Urinary bladder (tissue), 4 donors: ENCODE data around the gene YDJC. TPM values are rescaled to one million over a fixed set of nuclear protein-coding genes. Genes with fewer than 3 reads are reported as not detected.
"Not testable (repeated sequence)": the region's sequence is repeated elsewhere in the genome, so short reads cannot be mapped to it uniquely, and the experiment has no call there.

Experiments used
- DNase-seq: peaks from one replicate; pipeline ENCODE4 v3.0.0-alpha.2; 2015; ENCODE audit errors: extremely low spot score
- H3K27ac ChIP-seq: one replicate; pipeline ENCODE4 v1.5.1; 2013; ENCODE audit warnings: low read depth, mild to moderate bottlenecking, moderate library complexity
- H3K36me3 ChIP-seq: one replicate; pipeline ENCODE4 v1.6.1; 2013; ENCODE audit warnings: mild to moderate bottlenecking, moderate library complexity; ENCODE audit not compliant: insufficient read depth
- H3K4me1 ChIP-seq: one replicate; pipeline ENCODE4 v1.6.1; 2013; ENCODE audit warnings: mild to moderate bottlenecking, moderate library complexity; ENCODE audit not compliant: insufficient read depth
- H3K4me3 ChIP-seq: one replicate; pipeline ENCODE4 v1.5.1; 2013; ENCODE audit warnings: low read depth, low read length
- WGBS: extraction: QIAGEN DNeasy Blood & Tissue Kit; methylation state at CpG from one replicate; pipeline ENCODE4 v1.1.7; 2013; 5-methylcytosine and 5-hydroxymethylcytosine counted together
- polyA plus RNA-seq: library from polyadenylated mRNA; stranded (reverse); fragments of 200-250 nt; gene quantifications from one replicate; pipeline ENCODE4 v1.2.3, GENCODE V29; 2013
- total RNA-seq: library from RNA; depleted of rRNA; stranded (reverse); fragments of >200 nt; gene quantifications from one replicate; pipeline ENCODE4 v1.2.3, GENCODE V29; 2014
- donor health status: healthy with polysubstance abuse.
- donor health status: healthy.

Gene YDJC
- total and polyA plus RNA-seq, 2 donors = 3.7 to 26.4 TPM

GRCh38 chr22:21596356-21597135 lies 33.3 kb downstream of the YDJC start:
- H3K4me1 ChIP-seq, H3K4me3 ChIP-seq, H3K27ac ChIP-seq, DNase-seq, H3K36me3 ChIP-seq: not testable (repeated sequence)
- 96% methylated on average over 13 of the region's 13 CpGs for WGBS

GRCh38 chr22:21594865-21595452 lies 34.9 kb downstream of the YDJC start:
- Histone ChIP-seq H3K4me1 (no peaks in the 10 kb centered on the region), H3K36me3 (peaks cover 4% of the 10 kb centered on the region), H3K27ac (no peak overlapping the region), H3K4me3 (no peak overlapping the region)
- DNase-seq = no peak
- WGBS = 76% methylated on average over 5 of the region's 5 CpGs

GRCh38 chr22:21593406-21594232 lies 36.2 kb downstream of the YDJC start:
- no peak for DNase-seq
- H3K4me3 ChIP-seq = no peak overlapping the region
- no peak overlapping the region for H3K27ac ChIP-seq
- WGBS = 84% methylated on average over 11 of the region's 11 CpGs
- no peaks in the 10 kb centered on the region for H3K4me1 ChIP-seq
- peaks cover 4% of the 10 kb centered on the region for H3K36me3 ChIP-seq

- 84% methylated on average over 3 of the region's 3 CpGs for WGBS
- peaks cover 4% of the 10 kb centered on the region for H3K36me3 ChIP-seq
- no peak overlapping the region for H3K4me3 ChIP-seq
- H3K27ac ChIP-seq = no peak overlapping the region
- no peaks in the 10 kb centered on the region for H3K4me1 ChIP-seq
- DNase-seq = no peak
Measured at GRCh38 chr22:21592422-21592821, 37.4 kb downstream of the YDJC start.

GRCh38 chr22:21591695-21592094 lies 38.1 kb downstream of the YDJC start:
- no peak for DNase-seq
- Histone ChIP-seq H3K4me1 (no peaks in the 10 kb centered on the region), H3K27ac (no peak overlapping the region), H3K4me3 (no peak overlapping the region), H3K36me3 (peaks cover 4% of the 10 kb centered on the region)
- 78% methylated on average over 9 of the region's 9 CpGs for whole genome bisulfite sequencing

- WGBS = 88% methylated on average over 9 of the region's 9 CpGs
- no peak overlapping the region for H3K4me3 ChIP-seq
- no peak overlapping the region for H3K27ac ChIP-seq
- H3K36me3 ChIP-seq = peaks cover 4% of the 10 kb centered on the region
- no peaks in the 10 kb centered on the region for H3K4me1 ChIP-seq
- no peak for DNase-seq
Measured at GRCh38 chr22:21590809-21591641, 38.8 kb downstream of the YDJC start.

- Histone ChIP-seq H3K36me3 (no peaks in the 10 kb centered on the region), H3K27ac (no peak overlapping the region), H3K4me1 (peaks cover 1% of the 10 kb centered on the region), H3K4me3 (no peak overlapping the region)
- 90% methylated on average over 8 of the region's 8 CpGs for WGBS
- DNase-seq = no peak
Measured at GRCh38 chr22:21589396-21589795, 40.4 kb downstream of the YDJC start.

- DNase-seq = no peak
- H3K36me3 ChIP-seq = no peaks in the 10 kb centered on the region
- H3K27ac ChIP-seq = no peak overlapping the region
- peaks cover 4% of the 10 kb centered on the region for H3K4me1 ChIP-seq
- WGBS = 65% methylated on average over 4 of the region's 4 CpGs
- H3K4me3 ChIP-seq = no peak overlapping the region
Measured at GRCh38 chr22:21587803-21588611, 41.8 kb downstream of the YDJC start.

GRCh38 chr22:21585389-21585788 lies 44.4 kb downstream of the YDJC start:
- no peaks in the 10 kb centered on the region for H3K36me3 ChIP-seq
- no peak overlapping the region for H3K27ac ChIP-seq
- peaks cover 5% of the 10 kb centered on the region for H3K4me1 ChIP-seq
- 91% methylated on average over 2 of the region's 2 CpGs for WGBS
- H3K4me3 ChIP-seq = no peak overlapping the region
- DNase-seq = no peak

- H3K4me3 ChIP-seq = no peak overlapping the region
- H3K27ac ChIP-seq = no peak overlapping the region
- peaks cover 8% of the 10 kb centered on the region for H3K4me1 ChIP-seq
- 67% methylated on average over 10 of the region's 10 CpGs for WGBS
- DNase-seq = no peak
- H3K36me3 ChIP-seq = no peaks in the 10 kb centered on the region
Measured at GRCh38 chr22:21582801-21583740, 46.8 kb downstream of the YDJC start.

- 94% methylated on average over 10 of the region's 10 CpGs for WGBS
- not testable (repeated sequence) for H3K4me1 ChIP-seq, H3K4me3 ChIP-seq, H3K27ac ChIP-seq, DNase-seq, H3K36me3 ChIP-seq
Measured at GRCh38 chr22:21581009-21581713, 48.7 kb downstream of the YDJC start.
